HG03457 (cell line): ENCODE data around the gene GPRIN3.
A peak's percentile ranks its signal among the peaks of the same experiment; 100 is the strongest.
"Not testable (repeated sequence)": the region's sequence is repeated elsewhere in the genome, so short reads cannot be mapped to it uniquely, and the experiment has no call there.

ENCODE experiments used
- ATAC-seq: cut with Tn5 transposase; IDR thresholded peaks from one replicate; pipeline ENCODE4 v1.9.1; 2021; ENCODE audit warnings: moderate number of reproducible peaks; ENCODE audit not compliant: unreplicated experiment

Gene GPRIN3

GRCh38 chr4:89259301-89260028 lies 48.1 kb downstream of the GPRIN3 start:
- no peak for ATAC-seq

- ATAC-seq = no peak
Observed at GRCh38 chr4:89258506-89258905, 49.1 kb downstream of the GPRIN3 start.

GRCh38 chr4:89257376-89257775 lies 50.2 kb downstream of the GPRIN3 start:
- no peak for ATAC-seq

- no peak for ATAC-seq
Observed at GRCh38 chr4:89256203-89256800, 51.3 kb downstream of the GPRIN3 start.

GRCh38 chr4:89254847-89255246 lies 52.8 kb downstream of the GPRIN3 start:
- ATAC-seq = no peak

GRCh38 chr4:89254347-89254746 lies 53.3 kb downstream of the GPRIN3 start:
- ATAC-seq = not testable (repeated sequence)

GRCh38 chr4:89253935-89254334 lies 53.7 kb downstream of the GPRIN3 start:
- no peak for ATAC-seq

- ATAC-seq = no peak
Observed at GRCh38 chr4:89253311-89253710, 54.3 kb downstream of the GPRIN3 start.

GRCh38 chr4:89251396-89251795 lies 56.2 kb downstream of the GPRIN3 start:
- ATAC-seq = no peak

GRCh38 chr4:89249716-89250361 lies 57.8 kb downstream of the GPRIN3 start:
- ATAC-seq = no peak

- no peak for ATAC-seq
Observed at GRCh38 chr4:89249313-89249712, 58.3 kb downstream of the GPRIN3 start.

GRCh38 chr4:89248879-89249281 lies 58.7 kb downstream of the GPRIN3 start:
- no peak for ATAC-seq

GRCh38 chr4:89247951-89248350 lies 59.6 kb downstream of the GPRIN3 start:
- ATAC-seq = no peak

- ATAC-seq = no peak
Observed at GRCh38 chr4:89245459-89245858, 62.1 kb downstream of the GPRIN3 start.

GRCh38 chr4:89243733-89244252 lies 63.8 kb downstream of the GPRIN3 start:
- no peak for ATAC-seq

GRCh38 chr4:89242864-89243732 lies 64.5 kb downstream of the GPRIN3 start:
- no peak for ATAC-seq

- no peak for ATAC-seq
Observed at GRCh38 chr4:89242216-89242615, 65.4 kb downstream of the GPRIN3 start.

GRCh38 chr4:89230271-89230670 lies 77.3 kb downstream of the GPRIN3 start:
- ATAC-seq = no peak

- peak; percentile 91 for ATAC-seq
Observed at GRCh38 chr4:89226665-89227574, 80.7 kb downstream of the GPRIN3 start.

- no peak for ATAC-seq
Observed at GRCh38 chr4:89222170-89222569, 85.4 kb downstream of the GPRIN3 start.
